Lower leg skin (tissue), 4 donors: ENCODE data around the gene ZBTB7C. TPM values are rescaled to one million over a fixed set of nuclear protein-coding genes. Genes with fewer than 3 reads are reported as not detected.

Experiments
- DNase-seq, 2 donors: peaks; one replicate each; pipeline ENCODE4 v3.0.0-alpha.2; 2019; ENCODE audit warnings: low spot score in 2 of 2
- H3K4me3 ChIP-seq: fragments of 200-600 bp; sonication (generic); 2 replicates; pipeline ENCODE4 v1.5.1; 2017; ENCODE audit warnings: mild to moderate bottlenecking, low read depth; ENCODE audit not compliant: poor library complexity, severe bottlenecking
- POLR2A ChIP-seq, 2 donors: fragments of 450-650 bp; IDR thresholded peaks; one replicate each; pipeline ENCODE4 v1.6.1; 2016 to 2017; ENCODE audit warnings: antibody characterized with exemption in 2 of 2, mild to moderate bottlenecking in 1 of 2, moderate library complexity in 1 of 2
- WGBS, 2 donors: methylation state at CpG; one replicate each; pipeline ENCODE4 v1.1.5; 2018; 5-methylcytosine and 5-hydroxymethylcytosine counted together
- intact Hi-C: fragments of 100-400 bp; cut with DNase I; formaldehyde crosslinking; loops from one replicate; pipeline ENCODE4 v1.15.0; 2023; ENCODE audit warnings: low total_unique reads
- total RNA-seq, 4 donors: library from RNA; depleted of rRNA; stranded (reverse); fragments of >200 nt; gene quantifications; one replicate each; pipeline ENCODE4 v1.1.0, GENCODE V29; 2016
- TF ChIP-seq, protein P1 (sequence below), 3 donors: fragments of 450-650 bp; IDR thresholded peaks; one replicate each; pipeline ENCODE4 v1.5.1; 2016; ENCODE audit warnings: antibody characterized with exemption in 3 of 3, mild to moderate bottlenecking in 3 of 3, moderate library complexity in 2 of 3

ZBTB7C gene
- total RNA-seq, 4 donors from 2014 or later = 44.2 to 59.7 (median 50.7) TPM

DNA sequence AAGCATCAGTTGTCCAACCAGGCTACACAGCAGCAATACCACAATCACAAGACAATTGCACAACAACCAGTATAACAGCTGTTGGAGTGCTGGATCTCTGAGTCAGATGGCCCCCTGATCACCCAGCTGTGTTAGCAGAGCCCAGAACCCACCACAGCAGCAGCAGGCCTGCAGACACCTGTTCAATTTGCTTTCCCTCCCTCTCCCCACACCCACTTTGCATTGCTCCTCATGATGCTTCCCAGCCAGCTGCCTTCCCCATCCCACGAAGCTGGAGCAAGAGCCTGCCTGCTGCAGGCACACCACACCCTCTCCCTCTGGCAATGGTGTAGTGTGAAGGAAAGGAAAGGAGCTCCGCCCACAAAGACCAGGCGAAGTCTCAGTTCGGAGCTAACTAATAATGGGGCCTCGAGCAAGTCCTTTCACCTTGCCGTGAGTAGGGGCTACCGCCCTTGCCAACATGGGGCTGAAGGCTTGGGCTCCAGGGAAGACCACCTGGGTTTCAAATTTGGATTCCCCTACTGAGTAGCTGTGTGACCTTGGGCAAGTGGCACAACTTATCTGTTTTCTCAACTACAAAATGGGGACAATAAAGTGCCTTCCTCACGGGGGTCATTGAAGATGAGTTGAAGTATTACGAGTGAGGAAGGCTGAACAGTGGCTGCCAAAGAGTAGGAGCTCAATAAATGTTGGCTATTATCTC lies 19.4 kb upstream of the ZBTB7C start:
- DNase-seq = no peak
- intact Hi-C loops = no loop called here
- no peak overlapping the region for H3K4me3 ChIP-seq
- TF ChIP-seq, protein P1, sequence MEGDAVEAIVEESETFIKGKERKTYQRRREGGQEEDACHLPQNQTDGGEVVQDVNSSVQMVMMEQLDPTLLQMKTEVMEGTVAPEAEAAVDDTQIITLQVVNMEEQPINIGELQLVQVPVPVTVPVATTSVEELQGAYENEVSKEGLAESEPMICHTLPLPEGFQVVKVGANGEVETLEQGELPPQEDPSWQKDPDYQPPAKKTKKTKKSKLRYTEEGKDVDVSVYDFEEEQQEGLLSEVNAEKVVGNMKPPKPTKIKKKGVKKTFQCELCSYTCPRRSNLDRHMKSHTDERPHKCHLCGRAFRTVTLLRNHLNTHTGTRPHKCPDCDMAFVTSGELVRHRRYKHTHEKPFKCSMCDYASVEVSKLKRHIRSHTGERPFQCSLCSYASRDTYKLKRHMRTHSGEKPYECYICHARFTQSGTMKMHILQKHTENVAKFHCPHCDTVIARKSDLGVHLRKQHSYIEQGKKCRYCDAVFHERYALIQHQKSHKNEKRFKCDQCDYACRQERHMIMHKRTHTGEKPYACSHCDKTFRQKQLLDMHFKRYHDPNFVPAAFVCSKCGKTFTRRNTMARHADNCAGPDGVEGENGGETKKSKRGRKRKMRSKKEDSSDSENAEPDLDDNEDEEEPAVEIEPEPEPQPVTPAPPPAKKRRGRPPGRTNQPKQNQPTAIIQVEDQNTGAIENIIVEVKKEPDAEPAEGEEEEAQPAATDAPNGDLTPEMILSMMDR (IDR thresholded peaks at IDR 0.05) = no peak
- no peak for TF ChIP-seq POLR2A (IDR thresholded peaks at IDR 0.05)
- WGBS, 2 donors = 44 to 55% methylated on average over 9 of the region's 9 CpGs

DNA sequence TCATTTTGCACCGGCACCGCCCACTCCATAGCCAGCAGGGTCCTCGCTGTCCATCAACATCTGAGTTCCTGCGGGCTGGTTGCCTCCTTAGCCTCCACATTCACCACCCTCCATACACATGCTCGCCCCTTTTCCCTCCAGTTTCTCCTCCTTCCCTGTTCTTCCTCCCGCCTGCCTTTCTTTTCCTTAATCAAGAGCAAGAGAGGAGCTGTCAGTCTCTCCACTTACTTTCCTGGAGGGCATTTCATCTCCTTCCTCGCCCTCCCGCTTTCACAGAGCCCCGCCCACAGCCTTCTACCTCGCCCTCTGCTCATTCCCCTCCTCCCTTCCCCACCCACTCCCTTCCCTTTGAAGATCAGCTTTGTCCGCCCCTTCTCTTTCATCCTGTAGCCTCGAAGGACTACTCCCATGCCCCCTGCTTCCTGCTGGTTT lies 13.8 kb upstream of the ZBTB7C start:
- DNase-seq = no peak
- TF ChIP-seq, protein P1 (IDR thresholded peaks at IDR 0.05) = no peak
- no peak for TF ChIP-seq POLR2A (IDR thresholded peaks at IDR 0.05)
- 16 to 19% methylated on average over 12 of the region's 12 CpGs for WGBS, 2 donors
- intact Hi-C loops = no loop called here
- no peak overlapping the region for H3K4me3 ChIP-seq

DNA sequence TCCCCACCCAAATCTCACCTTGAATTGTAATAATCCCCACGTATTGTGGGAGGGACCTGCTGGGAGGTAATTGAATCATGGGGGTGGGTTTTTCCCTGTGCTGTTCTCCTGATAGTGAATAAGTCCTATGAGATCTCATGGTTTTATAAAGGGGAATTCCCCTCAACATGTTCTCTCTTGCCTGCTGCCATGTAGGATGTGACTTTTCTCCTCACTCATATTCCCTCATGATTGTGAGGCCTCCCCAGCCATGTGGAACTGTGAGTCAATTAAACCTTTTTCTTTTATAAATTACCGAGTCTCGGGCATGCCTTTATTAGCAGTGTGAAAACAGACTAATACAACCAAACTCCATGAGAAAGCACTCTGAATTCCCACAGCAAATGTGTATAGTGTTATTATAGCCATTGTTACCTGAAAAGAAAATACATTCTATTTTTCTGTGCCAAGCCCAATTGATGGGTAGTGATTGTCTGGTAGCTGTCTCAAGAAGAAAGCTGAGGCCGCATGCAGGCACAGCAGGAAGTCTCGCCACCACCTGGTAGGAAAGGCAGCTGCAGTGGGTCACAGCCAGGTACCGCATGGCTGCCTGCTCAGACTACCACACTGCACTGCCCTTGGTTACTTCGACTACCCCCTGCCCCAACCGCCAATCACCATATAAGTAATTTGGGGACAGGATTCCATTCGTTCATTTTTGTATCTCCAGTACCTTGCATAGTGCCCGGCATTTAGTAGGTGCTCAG lies 10.3 kb upstream of the ZBTB7C start:
- no peak for DNase-seq
- intact Hi-C loops = no loop called here
- no peak for TF ChIP-seq POLR2A (IDR thresholded peaks at IDR 0.05)
- TF ChIP-seq, protein P1 (IDR thresholded peaks at IDR 0.05) = no peak
- no peak overlapping the region for H3K4me3 ChIP-seq
- WGBS, 2 donors = 89 to 95% methylated on average over 10 of the region's 10 CpGs

DNA sequence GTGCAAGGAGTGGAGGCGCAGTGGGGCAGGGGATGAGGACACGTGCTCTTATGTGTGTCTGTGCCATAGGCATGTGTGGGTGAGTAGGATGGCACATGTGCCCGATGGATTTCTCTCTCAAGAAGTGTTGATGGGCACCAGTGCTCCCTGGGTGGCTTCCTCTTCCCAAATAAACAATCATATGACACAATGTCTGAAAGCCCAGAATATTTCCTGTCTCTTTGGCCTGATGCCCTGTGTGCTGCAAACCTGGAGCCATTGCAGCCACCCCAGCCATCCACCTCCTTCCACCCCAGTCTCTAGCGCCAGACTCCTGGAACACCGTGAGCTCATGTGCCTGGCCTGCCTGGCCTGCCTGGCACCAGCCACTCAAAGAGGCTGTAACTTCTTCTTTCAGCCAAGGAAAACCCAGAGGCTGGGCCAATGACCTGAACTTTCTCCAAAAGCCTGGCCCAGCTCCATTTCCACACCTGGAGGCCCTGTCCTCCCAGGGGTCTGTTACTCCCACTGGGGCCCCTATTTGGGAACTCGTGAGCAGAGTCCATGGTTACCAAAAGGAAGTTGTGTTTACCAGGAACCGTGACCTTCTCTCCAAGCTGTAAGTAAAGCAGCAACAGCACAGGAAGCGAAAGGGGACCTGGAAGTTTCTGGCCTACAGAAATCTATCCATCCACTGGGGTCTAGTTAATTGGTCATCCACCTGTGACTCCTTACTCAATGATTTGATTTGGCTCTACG lies 9.5 kb upstream of the ZBTB7C start:
- no peak overlapping the region for H3K4me3 ChIP-seq
- WGBS, 2 donors = 66 to 67% methylated on average over 8 to 9 of the region's 9 CpGs
- no peak for DNase-seq
- TF ChIP-seq, protein P1 (IDR thresholded peaks at IDR 0.05) = no peak
- no peak for TF ChIP-seq POLR2A (IDR thresholded peaks at IDR 0.05)
- intact Hi-C loops = no loop called here

DNA sequence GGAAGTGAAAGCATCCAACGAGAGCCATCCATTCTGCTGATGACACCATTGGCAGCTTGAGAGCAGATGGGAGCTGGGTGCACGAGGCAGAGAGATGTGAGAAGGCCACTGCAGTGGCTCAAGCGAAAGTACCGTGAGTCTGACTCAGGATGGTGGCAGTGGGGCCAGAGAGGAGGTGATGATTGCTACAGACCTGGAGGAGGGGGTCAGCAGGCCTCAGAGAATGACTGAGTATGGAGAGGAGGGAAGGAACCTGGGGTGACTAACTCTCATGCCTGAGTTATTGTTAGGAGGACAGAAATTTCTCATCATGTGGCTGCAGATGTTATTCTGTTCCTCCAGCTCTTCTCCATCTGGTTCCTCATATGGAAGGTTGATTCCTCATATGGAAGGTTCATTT lies 8.8 kb upstream of the ZBTB7C start:
- DNase-seq = no peak
- TF ChIP-seq POLR2A (IDR thresholded peaks at IDR 0.05) = no peak
- TF ChIP-seq, protein P1 (IDR thresholded peaks at IDR 0.05) = no peak
- no peak overlapping the region for H3K4me3 ChIP-seq
- WGBS, 2 donors = 67 to 84% methylated on average over 4 of the region's 4 CpGs
- intact Hi-C loops = no loop called here
